Fibroblast of peridontal ligament (primary cell): ENCODE results near the gene ELAC2.
"Not testable (repeated sequence)": the region's sequence is repeated elsewhere in the genome, so short reads cannot be mapped to it uniquely, and the experiment has no call there.

Experiments
- DNase-seq: peaks from one replicate; pipeline ENCODE4 v3.0.0-alpha.2; 2010; ENCODE audit errors: extremely low read depth

Gene ELAC2

DNA sequence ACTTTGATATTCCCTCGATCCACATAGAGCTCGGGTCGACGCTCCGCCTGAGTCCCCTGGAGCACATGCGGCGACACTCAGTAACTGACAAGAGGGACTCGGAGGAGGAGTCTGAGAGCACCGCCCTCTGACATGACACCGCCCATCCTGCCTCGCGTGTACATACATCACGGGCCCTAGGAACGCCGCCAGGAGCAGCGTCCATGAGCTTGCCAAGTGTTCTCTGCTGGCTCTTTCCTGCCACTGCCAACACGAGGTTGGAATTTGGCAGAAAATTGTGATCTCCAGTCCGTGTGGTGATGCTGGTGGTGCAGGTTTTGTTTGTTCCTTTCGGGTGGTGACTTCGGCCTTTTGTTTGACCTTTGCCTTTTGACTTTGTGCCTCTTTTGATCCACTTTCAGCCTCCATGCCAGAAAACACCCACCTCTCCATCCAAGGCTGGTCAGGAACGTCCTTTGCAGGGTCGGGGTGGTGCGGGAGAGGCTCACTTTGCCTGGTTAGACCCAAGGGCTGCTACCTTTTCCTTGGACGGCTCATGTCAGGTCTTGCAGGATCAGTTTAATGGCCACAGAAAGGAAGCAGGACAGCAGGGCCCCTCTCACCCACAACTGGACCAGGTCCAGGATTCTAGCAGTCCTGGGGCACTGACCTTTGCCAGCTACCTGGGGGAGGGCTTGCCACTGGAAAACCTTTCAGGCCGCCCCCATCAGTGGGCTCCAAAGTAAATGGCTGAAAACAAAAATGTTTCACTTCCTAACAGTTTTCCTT lies 27.6 kb downstream of the ELAC2 start:
- DNase-seq: no peak

DNA sequence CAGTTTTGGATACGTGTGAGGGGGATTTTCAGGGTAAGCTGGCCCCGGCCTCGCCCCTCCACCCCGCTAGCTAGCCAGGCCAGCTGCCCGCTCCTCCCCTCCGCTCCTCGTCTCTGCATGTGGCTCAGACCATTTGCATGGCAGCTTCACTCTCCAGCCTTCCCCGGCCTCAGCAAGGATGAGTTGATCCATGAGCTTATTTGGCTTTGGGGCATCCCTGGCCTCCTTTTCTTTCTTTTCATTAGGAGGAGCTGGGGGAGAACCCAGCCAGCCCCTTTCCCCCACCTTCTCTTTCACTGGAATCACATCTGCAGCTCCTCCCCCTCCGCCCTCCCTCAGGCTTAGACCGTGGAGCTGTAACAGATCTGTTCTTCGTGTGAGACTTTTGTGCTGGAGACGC lies 30.7 kb downstream of the ELAC2 start:
- no peak for DNase-seq

DNA sequence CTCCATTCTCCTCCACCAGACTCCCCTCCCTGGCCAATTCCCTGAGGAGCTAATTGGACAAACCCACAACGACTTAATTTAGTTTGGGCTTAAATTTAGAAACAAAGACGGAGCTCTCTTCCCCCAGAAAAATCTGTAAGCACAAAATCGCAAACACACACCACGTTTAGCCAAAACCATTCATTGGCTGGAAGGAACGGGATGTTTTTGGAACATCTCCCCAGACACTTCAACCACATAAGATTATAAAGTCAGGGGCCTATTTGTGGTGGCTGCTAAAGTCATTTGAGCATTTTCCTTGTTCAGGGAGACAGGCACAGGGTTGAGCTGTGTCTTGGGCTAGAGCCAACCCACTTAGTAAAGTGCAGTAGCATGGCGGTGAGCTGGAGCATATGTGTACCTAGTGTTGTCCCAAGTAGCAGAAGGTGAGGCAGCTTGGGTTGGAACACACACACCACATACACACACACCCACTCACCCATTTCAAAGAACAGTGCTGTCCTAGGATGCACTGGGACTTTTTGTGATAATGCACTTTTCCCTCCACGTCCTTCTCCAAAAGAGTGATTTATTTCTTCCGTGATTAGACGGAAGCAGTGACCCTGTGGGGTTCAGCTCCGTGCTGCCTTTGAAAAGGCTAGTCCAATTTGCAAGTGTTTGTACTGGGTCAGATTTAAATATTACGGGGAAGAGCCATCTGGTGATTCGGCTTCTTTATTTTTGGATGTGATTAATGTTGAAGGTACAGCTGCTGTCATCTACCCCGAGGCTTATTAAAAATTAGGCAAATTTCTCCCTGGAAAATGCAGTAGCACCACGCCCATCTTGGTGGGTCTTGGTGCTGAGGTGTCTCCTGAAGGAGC lies 32.2 kb downstream of the ELAC2 start:
- DNase-seq: peak; percentile 64

DNA sequence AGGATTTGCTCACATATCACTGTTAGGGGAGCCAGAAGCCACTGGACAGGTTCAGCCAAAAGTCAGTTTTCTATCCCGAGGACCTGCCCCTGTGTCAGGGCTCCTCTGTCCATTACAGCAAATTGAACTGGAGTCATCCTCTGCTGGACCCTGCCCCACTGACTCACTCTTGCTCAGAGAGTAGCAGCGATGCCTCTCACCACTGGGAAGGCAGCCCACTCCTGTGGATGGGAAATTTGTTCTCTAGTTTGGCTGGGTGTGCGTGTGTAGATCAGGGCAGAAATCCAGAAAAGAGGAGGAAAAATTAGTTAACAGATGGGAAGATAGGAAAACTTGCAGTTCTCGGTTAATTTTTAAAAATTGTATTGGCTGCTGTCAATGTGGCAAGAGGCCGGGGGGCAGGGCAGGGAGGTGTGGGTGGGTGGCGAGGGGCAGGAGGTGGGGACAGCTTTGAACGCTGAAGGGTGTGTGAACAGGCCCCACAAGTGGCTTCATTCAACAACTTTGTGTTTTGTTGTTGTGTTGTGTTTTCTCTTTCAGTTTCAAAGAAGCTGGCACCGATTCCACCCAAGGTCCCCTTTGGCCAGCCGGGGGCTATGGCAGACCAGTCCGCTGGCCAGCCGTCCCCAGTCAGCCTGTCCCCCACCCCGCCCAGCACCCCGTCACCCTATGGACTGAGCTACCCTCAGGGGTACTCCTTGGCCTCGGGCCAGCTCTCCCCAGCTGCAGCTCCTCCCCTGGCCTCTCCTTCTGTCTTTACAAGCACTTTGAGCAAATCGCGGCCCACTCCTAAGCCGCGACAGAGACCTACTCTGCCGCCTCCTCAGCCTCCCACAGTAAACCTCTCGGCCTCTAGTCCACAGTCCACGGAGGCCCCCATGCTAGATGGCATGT lies 33.6 kb downstream of the ELAC2 start:
- DNase-seq: peak; percentile 96

DNA sequence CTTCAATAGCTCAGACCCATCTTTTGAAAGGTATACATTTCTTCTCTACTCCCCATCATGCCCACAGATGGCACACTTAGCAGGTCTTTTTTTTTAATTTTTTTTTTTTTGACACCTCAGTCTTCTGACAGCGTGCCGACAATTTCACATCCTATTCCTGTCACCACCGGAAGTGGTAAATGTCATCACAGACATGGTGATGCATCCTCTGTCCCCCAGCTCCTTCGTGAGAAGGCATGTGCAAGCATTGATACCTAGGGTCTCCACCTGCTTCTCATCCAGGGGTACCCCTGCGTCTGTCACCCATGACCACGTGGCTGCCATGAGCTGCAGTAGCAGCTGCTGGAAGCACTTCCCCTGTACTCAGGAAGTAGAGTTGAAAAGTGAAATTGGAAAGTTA lies 35.6 kb downstream of the ELAC2 start:
- DNase-seq: no peak

DNA sequence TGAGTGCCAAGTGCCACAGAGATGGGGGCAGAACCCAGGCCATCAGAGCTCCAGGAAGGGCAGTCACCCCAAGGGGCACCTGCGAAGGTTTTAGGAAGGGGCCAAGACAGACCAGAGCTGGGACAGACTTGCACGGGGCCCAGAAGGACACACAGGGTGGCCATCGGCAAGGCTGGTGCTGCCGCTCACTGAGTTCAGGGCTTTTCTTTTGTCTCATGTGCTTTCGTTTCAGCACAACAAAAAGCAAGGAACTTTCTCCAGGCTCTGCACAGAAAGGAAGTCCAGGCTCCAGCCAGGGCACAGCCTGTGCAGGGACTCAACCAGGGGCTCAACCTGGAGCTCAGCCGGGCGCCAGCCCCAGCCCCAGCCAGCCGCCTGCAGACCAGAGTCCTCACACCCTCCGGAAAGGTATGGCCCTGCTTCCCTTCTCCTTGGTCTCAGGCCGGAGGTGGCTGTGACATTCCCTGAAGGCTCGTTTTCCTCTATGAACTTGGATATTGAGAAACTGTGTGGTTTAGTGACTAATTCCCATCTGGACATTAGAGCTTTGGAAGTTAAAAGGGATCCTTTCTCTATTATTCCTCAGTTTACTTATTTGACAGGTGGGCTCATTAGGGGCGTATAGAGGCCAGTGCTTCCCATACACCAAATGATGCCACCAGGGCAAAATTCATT lies 37.9 kb downstream of the ELAC2 start:
- no peak for DNase-seq

DNA sequence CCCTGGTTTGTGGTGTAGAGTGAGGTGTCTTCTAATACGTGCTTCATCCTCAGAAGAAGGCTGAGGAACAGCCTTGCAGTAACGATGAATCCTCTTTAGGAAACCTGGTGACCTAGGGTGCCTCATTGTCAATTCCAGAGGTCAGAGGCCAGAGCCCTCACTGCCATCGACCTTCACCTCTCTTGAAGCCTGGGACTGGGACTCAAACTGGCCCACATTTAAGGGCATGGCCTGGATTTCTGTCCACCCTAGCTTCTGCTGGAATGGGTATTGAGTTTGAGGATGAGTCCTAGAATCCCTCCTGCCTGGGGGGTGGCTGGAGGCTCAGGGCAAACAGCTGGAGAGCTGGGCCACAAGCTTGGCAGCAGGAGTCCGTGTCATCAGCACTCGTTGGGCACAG lies 38.6 kb downstream of the ELAC2 start:
- no peak for DNase-seq

DNA sequence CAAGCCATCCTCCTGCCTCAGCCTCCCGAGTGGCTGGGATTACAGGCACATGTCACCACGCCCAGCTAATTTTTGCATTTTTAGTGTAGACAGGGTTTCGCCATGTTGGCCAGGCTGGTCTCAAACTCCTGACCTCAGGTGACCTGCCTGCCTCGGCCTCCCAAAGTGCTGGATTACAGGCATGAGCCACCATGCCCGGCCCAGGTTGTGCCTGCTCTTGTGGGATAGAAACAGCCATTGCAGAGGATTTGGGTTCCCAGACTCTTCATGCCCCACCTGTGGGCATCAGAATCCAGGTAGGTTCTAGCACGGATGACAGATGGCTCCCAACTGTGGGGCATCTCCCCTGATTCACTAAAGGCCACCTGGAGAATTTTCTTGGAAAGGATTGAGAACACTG lies 39.0 kb downstream of the ELAC2 start:
- not testable (repeated sequence) for DNase-seq

DNA sequence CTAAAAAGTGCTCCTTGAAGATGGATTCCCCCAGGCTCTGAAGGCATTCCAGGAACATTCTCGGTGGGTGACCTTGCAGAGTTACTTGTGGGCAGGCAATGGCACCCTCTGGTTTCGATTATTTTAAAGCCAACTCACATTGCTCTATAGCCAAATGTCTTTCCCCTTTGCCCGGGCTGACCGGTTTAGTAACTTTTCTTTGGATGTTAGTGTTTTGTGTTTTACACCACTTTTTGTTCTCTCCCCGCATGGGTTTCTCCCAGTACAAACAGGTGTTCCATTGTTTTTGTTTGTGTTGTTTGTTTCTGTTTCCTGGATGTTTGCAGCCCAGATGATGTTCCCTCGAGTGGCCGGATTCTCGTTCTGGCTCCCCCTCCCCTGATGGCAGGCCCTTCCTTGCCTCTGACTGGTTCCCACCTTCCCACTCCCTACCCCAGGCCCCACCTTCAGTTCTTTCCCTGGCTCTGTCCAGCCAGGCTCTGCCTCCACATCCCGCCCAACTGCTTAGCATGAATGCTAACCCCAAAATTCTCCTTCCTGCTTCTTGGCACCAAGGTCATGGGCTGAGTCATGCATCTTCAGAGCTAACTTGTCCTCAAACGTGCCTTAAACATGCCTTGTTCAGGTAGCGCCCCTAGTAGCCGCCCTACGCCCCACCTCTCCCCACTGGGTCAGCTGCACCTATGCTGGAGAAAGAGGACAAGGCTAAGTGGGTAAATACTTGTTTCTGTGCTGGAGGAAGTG lies 40.6 kb downstream of the ELAC2 start:
- no peak for DNase-seq

DNA sequence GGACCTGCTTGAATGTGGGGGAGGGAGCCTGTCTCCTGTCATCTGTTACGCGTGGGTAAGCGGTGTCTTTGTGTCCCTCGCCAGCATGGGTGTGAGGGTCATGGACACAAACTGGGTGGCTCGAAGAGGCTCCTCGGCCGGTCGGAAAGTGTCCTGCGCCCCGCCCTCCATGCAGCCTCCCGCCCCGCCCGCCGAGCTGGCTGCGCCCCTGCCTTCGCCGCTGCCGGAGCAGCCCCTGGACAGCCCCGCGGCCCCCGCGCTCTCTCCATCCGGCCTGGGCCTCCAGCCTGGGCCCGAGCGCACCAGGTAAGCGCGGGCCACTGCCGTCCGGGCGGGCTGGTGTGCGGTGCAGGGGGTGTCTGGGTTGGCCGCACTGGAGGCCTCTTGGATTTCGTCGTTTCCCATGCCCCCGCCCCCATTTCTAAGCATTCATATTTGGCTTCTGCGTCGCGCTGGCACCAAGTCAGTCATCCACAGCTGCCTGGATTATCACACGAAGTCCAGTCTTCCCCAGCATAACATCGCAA lies 43.8 kb downstream of the ELAC2 start:
- no peak for DNase-seq

DNA sequence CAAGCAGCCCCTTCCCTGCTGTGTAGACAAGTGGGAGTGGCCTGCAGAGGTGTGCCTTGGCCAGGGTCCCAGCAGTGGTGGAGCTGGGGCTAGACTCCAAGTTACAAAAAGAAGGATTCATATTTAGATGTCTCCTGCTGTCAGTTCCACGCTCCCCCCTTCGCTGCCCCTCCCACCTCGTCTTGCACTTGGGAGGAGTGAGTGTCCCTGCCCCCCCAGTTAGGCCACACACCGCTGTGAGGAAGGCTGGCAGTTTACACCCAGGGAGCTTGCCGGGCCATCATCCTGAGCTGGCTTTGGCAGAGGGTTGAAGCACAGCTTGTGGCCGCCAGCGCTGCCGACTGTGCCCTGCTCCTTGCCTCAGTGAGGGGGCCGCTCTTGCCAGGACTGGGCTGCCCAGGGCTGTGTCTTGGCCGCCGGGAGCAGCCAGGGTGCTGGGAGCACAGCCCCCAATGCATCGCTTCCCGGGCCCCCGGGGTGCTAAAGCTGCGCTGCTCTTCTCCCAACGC lies 44.3 kb downstream of the ELAC2 start:
- DNase-seq: no peak

DNA sequence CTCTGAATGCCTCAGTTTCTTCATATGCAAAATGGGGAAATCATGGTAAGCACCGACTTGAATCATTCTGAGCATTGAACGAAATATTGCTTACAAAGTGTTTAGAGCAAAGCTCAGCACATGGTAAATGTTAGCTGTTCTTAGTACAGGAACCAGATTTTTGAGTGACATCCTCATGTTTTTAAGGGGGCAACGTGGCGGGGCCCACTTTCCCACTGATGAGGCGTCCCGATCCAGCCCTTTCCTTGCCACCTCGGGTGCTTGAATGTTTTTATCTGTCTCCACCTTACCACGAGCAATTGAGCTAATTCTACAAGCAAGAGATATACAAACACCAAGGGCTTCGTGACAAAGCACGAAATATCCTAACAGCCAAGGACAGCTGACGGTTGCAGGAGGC lies 49.9 kb downstream of the ELAC2 start:
- no peak for DNase-seq

DNA sequence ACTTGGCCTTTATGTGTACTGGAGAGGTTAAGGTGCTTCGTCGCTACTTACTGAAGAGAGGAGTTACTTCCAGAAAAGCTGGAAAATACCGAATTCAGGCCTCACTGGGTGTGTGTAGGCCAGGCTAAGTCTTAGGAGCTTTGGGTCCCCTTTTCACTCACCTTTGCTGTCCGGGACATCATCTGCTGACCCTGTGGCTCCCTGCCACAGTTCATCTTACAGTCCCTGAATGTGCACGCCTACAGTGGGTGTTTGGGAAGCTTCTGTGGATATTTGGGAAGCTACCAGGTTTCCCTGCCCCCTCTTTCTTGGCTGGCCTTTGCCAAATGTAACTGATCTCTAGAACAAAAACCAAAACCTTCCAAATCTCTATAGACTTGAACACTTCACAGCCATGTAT lies 51.4 kb downstream of the ELAC2 start:
- DNase-seq: no peak

DNA sequence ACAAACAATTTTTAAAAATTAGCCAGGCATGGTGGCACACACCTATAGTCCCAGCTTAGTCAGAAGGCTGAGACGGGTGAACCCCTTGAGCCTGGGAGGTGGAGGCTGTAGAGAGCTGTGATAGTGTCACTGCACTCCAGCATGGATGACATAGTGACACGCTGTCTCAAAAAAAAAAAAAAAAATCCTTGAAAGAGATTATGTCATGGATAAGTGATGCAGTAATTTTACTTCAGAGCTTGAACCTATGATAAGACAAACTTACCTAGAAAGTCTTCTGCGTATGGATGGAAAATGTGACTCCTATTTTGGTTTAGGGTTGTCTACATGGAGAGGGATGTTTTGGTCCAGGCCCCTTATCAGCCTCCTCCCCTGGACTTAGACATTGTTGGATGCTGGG lies 51.8 kb downstream of the ELAC2 start:
- no peak for DNase-seq

DNA sequence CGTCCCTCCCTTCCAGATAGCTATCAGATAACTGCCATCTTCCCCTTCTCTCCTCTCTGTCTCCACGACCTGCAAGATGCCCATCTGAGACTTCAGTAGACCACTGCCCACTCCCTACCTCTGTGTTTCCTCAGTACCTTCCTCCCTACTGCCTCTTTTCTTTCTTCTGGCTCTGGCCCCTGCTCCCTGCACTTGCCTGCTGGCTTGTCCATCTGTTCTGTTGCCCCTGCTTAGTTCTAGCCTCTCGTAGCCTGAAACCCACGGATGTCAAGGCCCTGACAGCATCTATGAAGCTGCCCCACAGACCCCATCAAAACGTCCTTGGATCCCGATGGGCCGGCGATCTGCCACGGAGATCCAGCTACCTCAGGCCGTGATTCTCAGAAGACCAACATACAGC lies 53.0 kb downstream of the ELAC2 start:
- no peak for DNase-seq

DNA sequence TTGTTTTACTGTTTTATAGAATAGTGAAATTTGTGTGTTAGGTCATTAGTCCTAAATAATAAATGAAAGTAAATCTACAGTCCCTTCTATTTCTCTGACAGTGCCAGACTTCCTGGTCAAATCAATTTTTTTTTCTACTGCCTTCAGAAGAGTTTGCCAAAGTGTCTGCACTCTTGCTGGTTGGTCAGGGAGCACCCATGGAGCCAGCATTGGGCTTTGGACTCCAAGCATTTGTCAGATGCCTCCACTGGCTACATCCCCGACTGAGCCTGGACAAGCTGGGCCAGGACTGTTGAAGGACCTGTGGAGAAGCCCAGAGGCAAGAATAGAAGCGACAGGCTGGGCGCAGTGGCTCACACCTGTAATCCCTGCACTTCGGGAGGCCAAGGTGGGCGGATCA lies 53.7 kb downstream of the ELAC2 start:
- no peak for DNase-seq

DNA sequence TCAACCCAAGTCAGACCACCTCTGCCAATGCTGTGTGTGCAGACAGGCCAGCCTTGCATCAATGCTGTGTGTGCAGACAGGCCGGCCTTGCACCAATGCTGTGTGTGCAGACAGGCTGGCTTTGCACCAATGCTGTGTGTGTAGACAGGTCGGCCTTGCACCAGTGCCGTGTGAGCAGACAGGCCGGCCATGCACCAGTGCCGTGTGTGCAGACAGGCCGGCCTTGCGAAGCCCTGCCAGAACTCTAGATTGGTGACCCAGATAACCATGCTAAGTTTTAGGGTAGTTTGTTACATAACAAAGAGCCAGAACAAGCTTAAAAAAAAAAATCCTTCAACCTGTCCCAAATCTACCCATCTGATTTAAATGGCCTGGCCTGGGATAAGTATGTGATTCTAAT lies 54.3 kb downstream of the ELAC2 start:
- no peak for DNase-seq

DNA sequence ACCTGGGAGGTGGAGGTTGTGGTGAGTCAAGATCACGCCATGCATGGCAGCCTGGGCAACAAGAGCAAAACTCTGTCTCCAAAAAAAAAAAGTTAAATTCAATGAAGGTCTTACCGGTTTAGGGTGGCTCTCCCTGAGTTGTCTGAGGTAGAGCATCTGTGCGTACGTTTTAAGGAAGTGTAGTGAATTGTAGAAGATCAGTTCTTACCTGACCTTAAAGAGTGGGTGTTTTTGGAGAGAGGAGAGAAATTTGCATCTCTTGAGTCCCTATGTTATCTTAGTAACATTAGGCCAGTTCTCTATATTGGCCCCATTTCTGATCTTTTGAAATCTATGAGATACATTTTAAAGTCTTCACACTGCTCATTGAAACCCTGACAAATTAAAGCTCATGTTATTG lies 56.2 kb downstream of the ELAC2 start:
- DNase-seq: no peak

DNA sequence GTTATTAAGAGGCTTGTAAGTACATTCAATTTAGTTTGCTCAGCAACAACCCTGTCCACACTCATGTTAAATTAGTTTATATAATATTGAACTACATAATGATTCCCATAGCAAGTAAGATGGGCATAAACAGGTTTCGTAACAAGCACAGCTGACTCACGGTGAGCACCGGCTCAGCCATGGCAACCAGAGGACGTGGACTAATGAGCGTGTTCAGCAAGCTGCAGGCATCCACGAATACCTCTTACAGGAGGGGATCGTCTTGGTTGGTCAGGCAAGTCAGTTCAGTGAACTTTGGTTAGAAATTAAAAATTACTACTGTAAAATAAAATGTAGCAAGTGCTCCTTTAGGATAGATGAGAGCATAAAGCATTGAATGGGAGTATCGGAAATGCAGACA lies 58.4 kb downstream of the ELAC2 start:
- DNase-seq: peak; percentile 21

DNA sequence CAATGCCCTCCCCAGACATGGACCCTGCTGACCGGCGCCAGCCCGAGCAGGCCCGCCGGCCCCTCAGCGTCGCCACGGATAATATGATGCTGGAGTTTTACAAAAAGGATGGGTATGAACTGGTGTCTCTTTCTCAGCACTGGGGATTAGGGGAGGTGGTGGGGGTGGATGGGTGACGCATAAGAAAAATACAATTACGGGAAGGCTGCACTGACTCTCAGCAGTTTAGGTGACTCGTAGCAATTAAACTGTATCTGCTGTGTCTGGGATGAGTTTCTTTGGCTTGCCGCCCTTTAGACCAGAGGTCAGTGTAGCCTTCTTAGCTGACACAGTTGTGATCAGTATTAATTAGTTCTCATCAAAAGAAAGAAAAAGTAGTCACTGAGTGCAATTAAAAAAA lies 59.0 kb downstream of the ELAC2 start:
- peak; percentile 3 for DNase-seq

DNA sequence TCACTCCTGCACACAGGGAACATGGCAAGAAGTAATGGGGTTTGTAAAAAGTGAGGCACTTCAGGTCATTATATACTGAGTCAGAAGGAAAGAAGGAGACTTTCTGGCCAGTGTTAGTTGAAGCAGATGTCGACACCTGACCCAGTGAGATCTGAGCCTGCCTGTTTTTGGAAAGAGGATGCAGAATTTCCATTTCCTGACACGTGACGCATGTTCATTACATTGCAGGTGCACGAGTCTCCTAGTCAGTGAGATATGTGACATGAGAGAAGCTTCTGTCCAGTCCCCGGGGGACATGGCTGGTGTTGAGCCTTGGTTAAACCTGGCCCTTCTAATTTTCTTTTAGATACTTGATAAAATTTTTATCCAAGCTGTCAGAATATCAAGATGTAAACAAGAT lies 62.3 kb downstream of the ELAC2 start:
- DNase-seq: no peak
